Astrocyte (in vitro differentiated cells and primary cell): ENCODE results near the gene UBR1.

Source experiments
- CTCF ChIP-seq: IDR thresholded peaks from 2 replicates; pipeline ENCODE4 v1.5.1; 2011; ENCODE audit warnings: low read depth, mild to moderate bottlenecking, inconsistent platforms, low read length, moderate library complexity; ENCODE audit not compliant: insufficient read depth
- EZH2 ChIP-seq: IDR thresholded peaks from 2 replicates; pipeline ENCODE4 v1.6.1; 2012; ENCODE audit warnings: mild to moderate bottlenecking, low read length, inconsistent platforms; ENCODE audit not compliant: insufficient read depth

DNA sequence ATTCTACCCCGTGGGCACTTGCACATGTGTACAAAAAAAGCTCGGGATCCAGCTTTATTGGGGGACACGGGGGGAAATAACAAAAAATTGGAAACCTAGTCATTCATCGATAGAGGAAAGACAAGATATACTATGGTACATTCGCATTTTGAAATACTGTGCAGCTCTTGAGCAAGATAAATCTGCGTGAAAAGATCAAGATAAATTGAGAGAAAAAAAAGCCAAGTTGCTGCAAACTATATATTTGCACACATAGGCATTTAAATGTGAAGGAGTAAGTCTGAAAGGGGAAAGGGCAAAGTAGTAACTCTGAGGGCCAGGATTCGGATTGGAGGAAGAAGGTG is 620 bp upstream of the UBR1 start:
- TF ChIP-seq CTCF = no peak
- no peak for TF ChIP-seq EZH2
